ENCODE results near the gene ZIM2.

DNA sequence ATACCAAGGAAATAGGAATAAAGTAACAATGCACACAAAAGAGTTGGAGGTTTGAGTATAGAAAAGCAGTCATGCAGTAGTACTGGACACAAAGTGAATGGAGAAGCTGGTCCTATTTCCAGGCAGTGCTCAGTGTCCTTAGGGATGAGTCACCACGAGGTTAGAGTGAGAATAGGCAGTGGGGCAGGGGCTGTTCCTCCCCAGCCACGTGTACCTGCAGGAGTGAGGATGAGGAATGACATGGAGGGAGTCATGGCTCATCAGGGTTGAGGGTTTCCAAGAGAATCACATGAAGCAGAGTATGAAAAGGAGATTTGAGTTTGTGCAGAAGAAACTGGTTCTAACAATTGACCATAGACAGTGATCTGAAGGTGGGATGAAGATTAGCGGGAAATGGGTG is 94.2 kb downstream of the ZIM2 start:
- TF ChIP-seq, protein P1, sequence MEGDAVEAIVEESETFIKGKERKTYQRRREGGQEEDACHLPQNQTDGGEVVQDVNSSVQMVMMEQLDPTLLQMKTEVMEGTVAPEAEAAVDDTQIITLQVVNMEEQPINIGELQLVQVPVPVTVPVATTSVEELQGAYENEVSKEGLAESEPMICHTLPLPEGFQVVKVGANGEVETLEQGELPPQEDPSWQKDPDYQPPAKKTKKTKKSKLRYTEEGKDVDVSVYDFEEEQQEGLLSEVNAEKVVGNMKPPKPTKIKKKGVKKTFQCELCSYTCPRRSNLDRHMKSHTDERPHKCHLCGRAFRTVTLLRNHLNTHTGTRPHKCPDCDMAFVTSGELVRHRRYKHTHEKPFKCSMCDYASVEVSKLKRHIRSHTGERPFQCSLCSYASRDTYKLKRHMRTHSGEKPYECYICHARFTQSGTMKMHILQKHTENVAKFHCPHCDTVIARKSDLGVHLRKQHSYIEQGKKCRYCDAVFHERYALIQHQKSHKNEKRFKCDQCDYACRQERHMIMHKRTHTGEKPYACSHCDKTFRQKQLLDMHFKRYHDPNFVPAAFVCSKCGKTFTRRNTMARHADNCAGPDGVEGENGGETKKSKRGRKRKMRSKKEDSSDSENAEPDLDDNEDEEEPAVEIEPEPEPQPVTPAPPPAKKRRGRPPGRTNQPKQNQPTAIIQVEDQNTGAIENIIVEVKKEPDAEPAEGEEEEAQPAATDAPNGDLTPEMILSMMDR (IDR thresholded peaks at IDR 0.05; ENCODE audit: low read depth, low read length): no peak
- TF ChIP-seq EZH2phosphoT487 (IDR thresholded peaks at IDR 0.05; ENCODE audit: low read depth): no peak
